Neural cell (in vitro differentiated cells): ENCODE measurements around the gene PRDX3.

Experiments used
- EP300 ChIP-seq: fragments of 450-650 bp; conservative IDR thresholded peaks from 2 replicates; pipeline ENCODE4 v1.6.1; 2014; ENCODE audit warnings: antibody characterized with exemption, mild to moderate bottlenecking, moderate library complexity; ENCODE audit not compliant: poor library complexity, severe bottlenecking
- POLR2AphosphoS5 ChIP-seq: IDR thresholded peaks from 2 replicates; pipeline ENCODE4 v1.6.1; 2012
- TAF1 ChIP-seq: IDR thresholded peaks from 2 replicates; pipeline ENCODE4 v1.6.1; 2012; ENCODE audit warnings: low read depth
- TF ChIP-seq, protein P1 (sequence below): fragments of 450-650 bp; IDR thresholded peaks from 2 replicates; pipeline ENCODE4 v1.5.1; 2014; ENCODE audit warnings: antibody characterized with exemption, mild to moderate bottlenecking, moderate library complexity; ENCODE audit not compliant: poor library complexity, severe bottlenecking

DNA sequence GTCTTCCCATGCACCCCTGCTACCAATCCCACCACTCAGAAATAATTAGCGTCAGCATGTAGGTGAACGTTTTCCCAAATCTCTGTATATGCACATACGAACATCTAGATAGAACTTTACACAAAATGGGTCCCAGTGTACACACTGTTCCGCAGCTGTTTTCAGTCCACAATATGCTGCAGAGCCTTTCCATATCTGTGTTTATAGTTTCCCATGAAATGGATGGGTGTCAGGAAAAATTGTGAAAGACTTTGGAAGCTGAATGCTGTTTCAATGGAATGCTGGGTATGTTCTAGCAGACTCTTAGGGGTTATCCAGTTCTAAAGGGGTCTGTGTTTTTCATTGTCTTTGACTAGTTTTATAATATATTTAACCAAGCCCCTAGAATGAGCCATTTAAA lies 42.6 kb upstream of the PRDX3 start:
- TF ChIP-seq, protein P1, sequence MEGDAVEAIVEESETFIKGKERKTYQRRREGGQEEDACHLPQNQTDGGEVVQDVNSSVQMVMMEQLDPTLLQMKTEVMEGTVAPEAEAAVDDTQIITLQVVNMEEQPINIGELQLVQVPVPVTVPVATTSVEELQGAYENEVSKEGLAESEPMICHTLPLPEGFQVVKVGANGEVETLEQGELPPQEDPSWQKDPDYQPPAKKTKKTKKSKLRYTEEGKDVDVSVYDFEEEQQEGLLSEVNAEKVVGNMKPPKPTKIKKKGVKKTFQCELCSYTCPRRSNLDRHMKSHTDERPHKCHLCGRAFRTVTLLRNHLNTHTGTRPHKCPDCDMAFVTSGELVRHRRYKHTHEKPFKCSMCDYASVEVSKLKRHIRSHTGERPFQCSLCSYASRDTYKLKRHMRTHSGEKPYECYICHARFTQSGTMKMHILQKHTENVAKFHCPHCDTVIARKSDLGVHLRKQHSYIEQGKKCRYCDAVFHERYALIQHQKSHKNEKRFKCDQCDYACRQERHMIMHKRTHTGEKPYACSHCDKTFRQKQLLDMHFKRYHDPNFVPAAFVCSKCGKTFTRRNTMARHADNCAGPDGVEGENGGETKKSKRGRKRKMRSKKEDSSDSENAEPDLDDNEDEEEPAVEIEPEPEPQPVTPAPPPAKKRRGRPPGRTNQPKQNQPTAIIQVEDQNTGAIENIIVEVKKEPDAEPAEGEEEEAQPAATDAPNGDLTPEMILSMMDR, result no peak
- TF ChIP-seq EP300 (no peak), TAF1 (no peak), POLR2AphosphoS5 (no peak)
